T-helper 22 cell (primary cell): ENCODE results near the gene ZMPSTE24.
"Not testable (repeated sequence)": the region's sequence is repeated elsewhere in the genome, so short reads cannot be mapped to it uniquely, and the experiment has no call there.

Experiments
- DNase-seq: peaks from one replicate; pipeline ENCODE4 v3.0.0-alpha.2; 2020; ENCODE audit warnings: low read depth

ZMPSTE24 gene

DNA sequence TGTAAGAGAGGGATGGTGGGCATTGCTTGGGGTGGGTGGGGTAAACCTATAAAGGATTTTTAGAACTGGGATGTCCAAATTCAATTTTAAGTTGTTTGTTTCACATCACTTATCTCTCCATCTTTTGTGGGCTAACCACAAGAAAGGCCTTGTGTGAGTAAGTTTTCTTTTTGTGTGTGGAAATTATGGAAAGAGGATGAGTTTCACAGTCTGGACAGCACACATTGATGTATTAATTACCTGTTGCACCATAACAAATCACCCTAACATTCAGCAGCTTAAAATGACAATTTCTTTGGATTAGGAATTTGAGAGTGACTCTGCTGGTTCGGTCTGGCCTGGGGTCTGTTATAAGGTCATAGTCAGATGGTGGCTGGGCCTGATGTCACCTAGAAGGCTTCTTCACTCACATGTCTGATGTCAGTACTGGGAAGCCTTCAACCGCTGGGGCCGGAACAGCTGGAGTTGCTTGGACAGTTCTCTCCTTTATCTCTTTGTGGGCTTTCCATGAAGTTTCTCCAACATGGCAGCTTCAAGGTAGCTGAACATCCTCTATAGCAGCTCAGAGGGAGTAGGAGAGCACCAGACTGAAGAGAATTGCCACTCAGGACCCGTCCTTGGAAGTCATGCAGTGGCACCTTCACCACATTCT lies 61.1 kb downstream of the ZMPSTE24 start:
- DNase-seq, result no peak

DNA sequence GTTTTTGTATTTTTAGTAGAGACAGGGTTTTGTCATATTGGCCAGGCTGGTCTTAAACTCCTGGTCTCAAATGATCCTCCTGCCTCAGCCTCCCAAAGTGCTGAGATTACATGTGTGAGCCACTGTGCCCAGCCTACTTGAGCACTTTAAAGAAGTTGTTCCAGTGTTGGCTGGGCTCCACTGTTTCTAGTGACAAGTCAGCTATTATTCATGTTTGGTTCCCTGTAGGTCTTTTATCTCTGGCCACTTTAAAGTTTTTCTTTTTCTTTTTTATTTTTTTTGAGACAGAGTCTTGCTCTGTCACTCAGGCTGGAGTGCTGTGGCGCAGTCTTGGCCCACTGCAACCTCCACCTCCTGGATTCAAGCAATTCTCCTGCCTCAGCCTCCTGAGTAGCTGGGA lies 73.4 kb downstream of the ZMPSTE24 start:
- DNase-seq, result not testable (repeated sequence)

DNA sequence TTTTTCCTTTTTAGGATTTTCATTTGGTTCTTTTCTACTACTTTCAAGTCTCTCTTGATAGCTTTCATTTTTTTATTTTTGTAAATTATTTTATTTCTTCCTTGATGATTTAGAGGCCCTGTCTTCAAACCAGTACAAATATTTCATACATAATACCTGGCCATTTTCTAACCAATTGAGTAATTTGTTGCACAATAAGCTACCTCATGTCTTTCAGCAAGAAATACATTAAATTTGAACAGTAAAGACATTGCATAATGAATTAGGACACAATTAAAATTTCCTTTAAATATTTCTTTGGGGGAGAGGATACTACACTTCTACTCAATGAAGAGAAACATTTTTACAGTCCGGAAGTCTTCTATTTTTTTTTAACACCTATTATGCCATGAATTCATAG lies 74.7 kb downstream of the ZMPSTE24 start:
- DNase-seq, result no peak

DNA sequence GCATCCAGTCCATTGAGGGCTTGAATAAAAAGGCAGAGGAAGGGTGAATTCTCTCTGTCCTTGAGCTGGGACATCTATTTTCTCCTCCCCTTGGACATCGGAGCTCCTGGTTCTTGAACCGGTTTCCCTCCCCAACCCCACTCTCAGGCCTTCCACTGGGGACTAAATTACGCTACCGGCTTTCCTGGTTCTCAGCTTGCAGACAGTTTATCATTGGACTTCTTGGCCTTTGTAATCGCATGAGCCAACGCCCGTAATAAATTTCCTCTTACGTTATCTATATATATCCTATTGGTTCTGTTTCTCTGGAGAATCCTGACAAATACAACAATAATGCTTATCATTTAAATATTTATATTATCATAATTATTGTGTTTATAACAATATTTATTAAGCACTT lies 79.4 kb downstream of the ZMPSTE24 start:
- no peak for DNase-seq

DNA sequence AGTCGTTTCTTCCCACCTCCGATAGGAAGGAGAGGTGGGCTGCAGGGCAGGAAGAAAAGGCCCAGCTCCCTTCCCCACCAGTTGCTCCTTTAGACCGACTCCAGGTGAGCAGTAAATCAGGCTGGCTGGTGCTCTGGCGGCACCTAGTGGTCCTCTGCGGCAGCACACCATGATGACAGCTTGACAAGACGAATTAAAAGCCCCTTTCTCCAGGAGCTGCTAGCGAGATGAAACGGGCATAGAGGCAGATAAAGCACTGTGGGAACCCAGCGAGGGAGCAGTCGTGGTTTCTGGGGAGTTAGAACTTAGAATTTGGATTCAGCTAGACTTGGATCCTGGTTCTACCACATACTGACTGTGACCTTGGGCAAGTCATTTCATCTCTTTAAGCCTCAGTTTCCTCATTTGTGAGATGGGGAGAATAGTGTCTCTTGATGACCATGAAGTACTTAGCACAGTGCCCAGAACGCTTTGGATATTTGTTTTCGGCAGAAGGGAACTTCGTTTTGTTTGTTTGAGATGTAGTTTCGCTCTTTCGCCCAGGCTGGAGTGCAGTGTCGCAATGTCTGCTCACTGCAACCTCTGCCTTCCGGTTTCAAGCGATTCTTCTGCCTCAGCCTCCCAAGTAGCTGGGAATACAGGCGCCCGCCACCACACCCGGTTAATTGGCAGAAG lies 80.8 kb downstream of the ZMPSTE24 start:
- DNase-seq, result peak; percentile 68

DNA sequence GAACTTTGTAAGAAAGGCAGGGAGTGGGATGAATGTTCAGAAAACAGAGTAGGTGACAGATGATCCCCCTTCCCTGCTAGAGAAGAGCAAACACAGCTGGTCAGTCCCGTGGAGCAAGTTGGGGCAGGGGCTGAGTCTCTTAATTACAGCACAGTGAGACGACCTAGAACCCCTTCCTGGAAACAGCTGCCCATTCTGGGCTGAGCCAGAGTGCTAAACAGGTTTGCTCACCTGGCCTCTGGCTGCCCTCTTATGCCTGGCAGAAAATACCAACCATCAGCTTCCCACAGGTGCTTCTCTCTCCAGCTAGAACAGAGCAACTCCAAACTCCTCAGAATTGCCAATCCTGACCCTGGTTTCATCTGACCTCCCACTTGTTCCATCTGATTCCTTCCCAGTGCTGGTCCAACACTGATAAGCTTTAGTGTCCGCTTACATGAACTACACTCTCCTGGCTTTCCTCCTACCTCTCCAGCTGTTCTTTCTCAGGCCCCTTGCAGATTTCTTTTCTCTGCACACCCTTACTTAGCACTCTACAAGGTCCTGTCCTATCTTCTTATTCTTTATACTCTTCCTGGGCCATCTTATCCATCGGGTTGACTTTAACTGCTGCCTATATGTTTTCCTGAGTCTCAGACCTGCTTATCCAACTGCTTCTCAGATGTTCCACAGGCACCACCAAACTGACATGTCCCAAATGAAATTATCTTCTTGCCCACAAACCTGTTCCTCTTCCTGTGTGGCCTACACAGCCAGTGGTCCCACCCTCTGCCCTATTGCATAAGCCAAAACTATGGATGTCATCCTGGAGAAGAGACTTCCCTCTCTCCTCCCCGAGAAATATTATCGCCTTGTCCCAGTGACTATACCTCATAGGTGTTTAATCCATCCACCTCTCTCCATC lies 81.6 kb downstream of the ZMPSTE24 start:
- no peak for DNase-seq

DNA sequence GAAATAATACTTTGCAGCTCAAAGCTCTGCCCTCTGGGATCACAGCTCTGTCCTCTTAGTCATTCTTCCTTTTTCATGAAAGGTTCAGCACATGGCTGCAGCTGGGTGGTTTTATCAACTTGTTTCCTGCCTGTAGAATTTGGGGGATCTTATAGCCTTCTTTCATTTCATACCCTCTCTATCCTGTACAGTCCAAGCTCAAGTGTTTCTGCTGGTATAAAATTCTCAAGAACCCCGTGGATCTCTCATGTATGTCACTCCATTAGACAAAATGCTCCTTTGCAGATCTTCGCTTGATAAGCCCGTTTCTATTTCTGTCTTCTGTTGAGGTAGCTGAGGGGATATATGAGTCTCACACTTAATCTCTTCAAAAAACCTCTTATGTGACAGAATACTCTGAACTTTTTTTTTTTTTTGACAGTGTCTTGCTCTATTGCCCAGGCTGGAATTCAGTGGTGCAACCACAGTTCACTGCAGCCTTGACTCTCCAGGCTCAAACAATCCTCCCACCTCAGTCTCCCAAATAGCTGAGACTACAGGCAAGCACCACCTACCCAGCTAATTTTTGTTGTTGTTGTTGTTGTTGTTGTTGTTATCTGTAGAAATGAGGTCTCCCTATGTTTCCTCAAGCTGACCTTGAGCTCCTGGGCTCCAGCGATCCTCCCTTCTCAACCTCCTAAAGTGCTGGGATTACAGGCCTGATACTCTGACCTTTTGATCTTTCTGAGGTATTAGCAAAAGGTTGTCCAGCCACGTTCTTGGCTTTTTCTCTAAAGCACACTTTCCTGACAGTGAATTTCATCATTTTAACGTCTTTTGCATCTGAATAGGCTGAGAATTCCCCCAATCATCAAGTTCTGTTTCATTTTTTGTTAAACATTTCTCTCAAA lies 83.7 kb downstream of the ZMPSTE24 start:
- no peak for DNase-seq

DNA sequence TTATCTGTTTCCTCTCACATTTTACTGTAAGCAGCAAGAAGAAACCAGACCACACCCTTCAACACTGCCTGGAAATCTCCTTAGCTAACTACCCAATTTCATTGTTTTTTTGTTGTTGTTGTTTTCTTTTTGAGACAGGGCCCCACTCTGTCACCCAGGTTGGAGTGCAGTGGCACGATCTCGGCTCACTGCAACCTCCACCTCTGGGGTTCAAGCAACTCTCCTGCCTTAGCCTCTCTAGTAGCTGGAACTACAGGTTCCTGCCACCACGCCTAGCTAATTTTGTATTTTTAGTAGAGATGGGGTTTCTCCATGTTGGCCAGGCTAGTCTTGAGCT lies 84.3 kb downstream of the ZMPSTE24 start:
- DNase-seq, result not testable (repeated sequence)
